ENCODE measurements around the gene COX20.

COX20 gene

DNA sequence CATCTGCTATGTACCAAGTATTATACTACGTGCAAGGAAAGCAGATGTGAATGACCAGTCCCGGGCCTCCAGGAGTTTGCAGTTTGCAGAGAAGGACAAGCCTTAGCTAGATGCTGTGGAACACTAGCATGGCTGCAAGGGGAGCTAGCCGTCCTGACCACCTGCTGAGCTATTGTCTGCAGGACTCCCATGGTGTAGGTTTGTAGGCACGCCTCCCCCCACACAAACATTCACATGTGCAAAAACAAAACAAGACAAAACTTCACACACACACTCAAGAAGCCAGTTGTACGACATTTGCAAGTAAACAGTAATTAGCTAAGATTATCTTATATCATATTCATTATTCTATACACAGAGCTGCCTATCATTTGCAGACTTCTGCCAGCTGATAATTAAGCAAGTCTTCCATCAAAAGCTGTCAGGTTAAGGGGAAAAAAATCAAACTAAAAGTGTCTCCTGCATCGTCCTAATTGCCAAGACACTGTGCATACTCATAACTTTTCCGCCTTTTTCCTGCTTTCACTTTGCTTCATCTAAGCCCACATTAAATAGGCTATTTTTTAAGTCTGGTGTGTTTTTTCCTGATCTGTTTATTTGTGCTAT is 39.6 kb downstream of the COX20 start:
- no peak for DNase-seq (ENCODE audit: low read depth in 2 of 2)

DNA sequence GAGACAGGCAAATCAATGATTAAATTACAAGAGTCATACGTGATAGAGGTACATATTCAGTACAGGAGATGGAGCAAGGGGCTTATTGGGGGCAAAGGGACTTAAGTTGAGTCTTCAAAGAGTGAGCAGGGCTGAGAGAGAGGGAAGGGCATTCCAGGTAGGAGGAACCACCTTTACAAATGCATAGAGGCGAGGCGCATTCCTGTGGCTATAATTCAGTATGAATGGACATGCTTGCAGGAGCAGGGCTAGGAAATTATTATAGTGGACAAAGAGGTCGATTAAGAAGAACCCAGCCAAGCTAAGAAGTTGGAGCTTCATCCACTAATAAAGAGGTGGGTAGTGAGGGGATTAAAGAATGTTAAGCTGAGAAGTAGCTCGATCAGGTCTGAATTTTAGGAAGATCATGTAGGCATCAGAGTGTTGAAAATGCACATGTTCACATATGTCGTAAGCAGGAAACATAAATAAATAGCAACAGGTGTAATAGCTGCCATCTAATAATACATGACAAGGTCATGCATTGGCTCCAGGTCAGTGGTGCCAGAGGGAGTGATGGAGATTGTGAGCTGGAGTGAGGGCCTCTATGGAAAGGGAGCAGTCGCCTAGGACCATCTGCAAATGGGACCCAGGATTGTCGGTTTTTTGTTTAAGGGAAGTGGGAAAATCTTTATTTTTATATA is 40.9 kb downstream of the COX20 start:
- DNase-seq (ENCODE audit: low read depth in 2 of 2) = no peak

DNA sequence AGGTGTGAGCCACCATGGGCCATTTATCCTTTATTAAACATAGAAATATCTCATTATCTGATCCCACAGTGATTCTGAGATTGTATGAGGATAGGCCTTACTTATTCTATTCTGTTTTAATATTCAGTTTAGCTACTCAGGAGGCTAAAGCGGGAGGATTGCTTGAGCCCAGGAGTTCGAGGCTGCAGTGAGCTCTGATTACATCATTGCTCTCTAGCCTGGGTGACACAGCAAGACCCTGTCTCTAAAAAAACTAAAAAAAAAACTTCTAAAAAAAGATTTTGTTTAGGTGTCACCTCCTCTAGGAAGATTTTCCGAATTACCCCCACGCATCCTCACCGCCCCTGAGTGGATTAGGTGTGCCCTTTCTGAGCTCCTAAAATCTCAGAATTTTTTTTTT is 43.2 kb downstream of the COX20 start:
- DNase-seq (ENCODE audit: low read depth in 2 of 2) = no peak

DNA sequence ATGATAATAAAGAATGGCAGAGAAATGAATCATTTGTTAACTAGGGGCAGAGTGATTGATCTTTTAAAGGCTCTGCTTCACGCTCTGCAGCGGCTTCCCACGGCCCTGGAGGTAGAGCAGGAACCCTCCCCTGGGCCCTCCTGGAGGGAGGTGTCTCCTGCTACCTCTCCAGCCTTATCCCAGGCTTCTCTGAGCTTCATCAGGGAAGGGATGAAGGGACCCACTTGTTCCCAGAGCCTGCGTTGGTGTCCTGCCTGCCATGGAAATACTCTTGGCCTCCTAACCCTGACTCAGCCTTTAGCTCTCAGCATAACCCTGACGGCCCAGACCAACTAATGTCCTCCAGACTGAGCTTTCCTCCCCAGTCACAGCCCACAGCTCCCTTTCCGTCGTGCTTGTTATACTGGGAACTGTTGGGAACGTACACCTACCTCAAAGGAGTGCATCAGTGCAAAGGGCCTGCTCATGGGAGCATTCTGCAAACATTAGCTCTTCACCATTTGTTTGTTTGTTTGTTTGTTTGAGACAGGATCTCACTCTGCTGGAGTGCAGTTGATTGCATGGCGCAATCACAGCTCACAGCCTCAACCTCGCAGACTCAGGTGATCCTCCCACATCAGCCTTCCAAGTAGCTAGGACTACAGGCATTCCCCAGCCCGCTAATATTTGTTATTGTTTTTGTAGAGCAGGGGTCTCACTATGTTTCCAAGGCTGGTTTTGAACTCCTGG is 46.3 kb downstream of the COX20 start:
- no peak for DNase-seq (ENCODE audit: low read depth in 2 of 2)

DNA sequence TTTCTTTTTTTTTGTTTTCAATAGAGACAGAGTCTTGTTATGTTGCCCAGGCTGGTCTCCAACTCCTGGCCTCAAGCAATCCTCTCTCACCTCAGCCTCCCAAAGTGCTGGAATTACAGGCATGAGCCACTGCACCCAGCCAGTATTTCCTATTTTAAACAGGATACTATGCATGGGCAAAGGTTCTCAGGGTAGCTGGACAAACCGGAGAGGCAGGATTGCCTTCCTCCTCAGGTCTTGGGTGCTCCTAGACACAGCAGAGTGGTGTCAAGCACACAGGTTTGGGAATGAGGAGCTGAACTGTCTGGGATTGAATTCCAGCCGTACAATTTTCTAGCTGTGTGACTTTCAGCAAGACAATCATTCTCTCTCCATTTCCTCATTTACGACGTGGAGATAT is 51.8 kb downstream of the COX20 start:
- DNase-seq (ENCODE audit: low read depth in 2 of 2) = no peak

DNA sequence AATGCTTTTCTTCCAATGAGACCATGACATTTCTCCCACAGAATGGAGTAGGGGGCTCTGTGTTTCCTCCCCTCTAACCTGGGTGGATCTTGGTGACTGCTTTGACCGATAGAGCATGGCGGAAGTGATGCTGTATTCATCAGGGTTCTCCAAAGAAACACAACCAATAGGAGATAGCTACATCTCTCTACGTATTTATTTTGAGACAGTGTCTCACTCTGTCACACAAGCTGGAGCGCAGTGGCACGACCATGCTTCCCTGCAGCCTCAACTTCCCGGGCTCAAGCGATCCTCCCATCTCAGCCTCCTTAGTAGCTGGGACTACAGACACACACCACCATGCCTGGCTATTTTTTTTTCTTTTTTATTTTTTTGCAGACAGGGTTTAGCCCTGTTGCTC is 58.4 kb downstream of the COX20 start:
- no peak for DNase-seq (ENCODE audit: low read depth in 2 of 2)
